H1 (cell line): ENCODE results near the gene SEC61B.

Experiments
- BCL11A ChIP-seq, 2 experiments: IDR thresholded peaks; one replicate each; pipeline ENCODE4 v1.6.1; 2011; ENCODE audit warnings: low read depth in 2 of 2, low read length in 2 of 2, mild to moderate bottlenecking in 2 of 2
- CEBPB ChIP-seq: IDR thresholded peaks from 2 replicates; pipeline ENCODE4 v1.6.1; 2012; ENCODE audit warnings: low read depth, low read length
- CTCF ChIP-seq, 3 experiments: IDR thresholded peaks; 1 replicate in 2 of 3; 2 replicates in 1 of 3; pipeline versions ENCODE4 v1.5.1 to v1.6.1; 2011; ENCODE audit warnings: low read length in 3 of 3, mild to moderate bottlenecking in 3 of 3, inconsistent platforms in 2 of 3, low read depth in 1 of 3, moderate library complexity in 1 of 3; ENCODE audit not compliant: insufficient read depth in 1 of 3; ENCODE audit errors: control extremely low read depth in 1 of 3
- EP300 ChIP-seq, 2 experiments: IDR thresholded peaks; 1 replicate in 1 of 2; 2 replicates in 1 of 2; pipeline ENCODE4 v1.6.1; 2011 to 2012; ENCODE audit warnings: low read depth in 2 of 2, low read length in 2 of 2, mild to moderate bottlenecking in 2 of 2, borderline replicate concordance in 1 of 2, inconsistent platforms in 1 of 2, moderate library complexity in 1 of 2
- EZH2 ChIP-seq: fragments of 200-600 bp; sonication (generic); IDR thresholded peaks from 2 replicates; pipeline ENCODE4 v1.7.1; 2012; ENCODE audit warnings: low read depth, mild to moderate bottlenecking, moderate library complexity, low read length, inconsistent platforms; ENCODE audit not compliant: severe bottlenecking
- KDM1A ChIP-seq: fragments of 200-600, 300-600 bp; sonication (generic); IDR thresholded peaks from 2 replicates; pipeline ENCODE4 v1.7.1; 2016; ENCODE audit warnings: mild to moderate bottlenecking, low read length, borderline replicate concordance
- POLR2A ChIP-seq, 2 experiments: IDR thresholded peaks; 1 replicate in 1 of 2; 2 replicates in 1 of 2; pipeline ENCODE4 v1.6.1; 2011; ENCODE audit warnings: low read depth in 2 of 2, low read length in 2 of 2, mild to moderate bottlenecking in 2 of 2; ENCODE audit errors: control extremely low read depth in 1 of 2
- RXRA ChIP-seq: IDR thresholded peaks from 2 replicates; pipeline ENCODE4 v1.6.1; 2011; ENCODE audit warnings: low read depth, mild to moderate bottlenecking, low read length, moderate library complexity; ENCODE audit not compliant: insufficient read depth
- TBP ChIP-seq: IDR thresholded peaks from 2 replicates; pipeline ENCODE4 v1.6.1; 2011; ENCODE audit warnings: low read depth, low read length, improper control_type of control experiment
- TCF12 ChIP-seq: IDR thresholded peaks from 2 replicates; pipeline ENCODE4 v1.6.1; 2011; ENCODE audit warnings: low read depth, mild to moderate bottlenecking, low read length

- no peak for TF ChIP-seq BCL11A (IDR thresholded peaks at IDR 0.05; ENCODE audit: low read depth in 2 of 2, low read length in 2 of 2)
- no peak for TF ChIP-seq POLR2A (IDR thresholded peaks at IDR 0.05; ENCODE audit: control extremely low read depth in 1 of 2, low read depth in 2 of 2, low read length in 2 of 2)
- TF ChIP-seq EZH2, result no peak
- no peak for TF ChIP-seq CTCF (IDR thresholded peaks at IDR 0.05; ENCODE audit: control extremely low read depth in 1 of 3, insufficient read depth in 1 of 3, low read depth in 1 of 3, low read length in 3 of 3)
- TF ChIP-seq KDM1A, result no peak
- no peak for TF ChIP-seq CEBPB
- no peak for TF ChIP-seq RXRA
- TF ChIP-seq EP300 (IDR thresholded peaks at IDR 0.05; ENCODE audit: borderline replicate concordance in 1 of 2, low read depth in 2 of 2, low read length in 2 of 2), result no peak
- TF ChIP-seq TCF12, result no peak
- TF ChIP-seq TBP, result no peak
Measured at GRCh38 chr9:99251157-99251556, 29.1 kb downstream of the SEC61B start.
